Pulmonary artery endothelial cell (primary cell): ENCODE results near the gene POLR3E. TPM values are rescaled to one million over a fixed set of nuclear protein-coding genes. Genes with fewer than 3 reads are reported as not detected.
"Not testable (repeated sequence)": the region's sequence is repeated elsewhere in the genome, so short reads cannot be mapped to it uniquely, and the experiment has no call there.

ENCODE experiments used
- DNase-seq: peaks from one replicate; pipeline ENCODE4 v3.0.0-alpha.2; 2011; ENCODE audit warnings: low read depth, low spot score
- total RNA-seq: library from RNA; depleted of rRNA; stranded (reverse); fragments of >200 nt; gene quantifications from 2 replicates; pipeline ENCODE4 v1.2.3, GENCODE V29; 2014

The POLR3E gene
- total RNA-seq, 1 donor from 2014 or later = 66.5 TPM

GRCh38 chr16:22333457-22333994, 36.3 kb downstream of the POLR3E start:
- DNase-seq = no peak

DNA sequence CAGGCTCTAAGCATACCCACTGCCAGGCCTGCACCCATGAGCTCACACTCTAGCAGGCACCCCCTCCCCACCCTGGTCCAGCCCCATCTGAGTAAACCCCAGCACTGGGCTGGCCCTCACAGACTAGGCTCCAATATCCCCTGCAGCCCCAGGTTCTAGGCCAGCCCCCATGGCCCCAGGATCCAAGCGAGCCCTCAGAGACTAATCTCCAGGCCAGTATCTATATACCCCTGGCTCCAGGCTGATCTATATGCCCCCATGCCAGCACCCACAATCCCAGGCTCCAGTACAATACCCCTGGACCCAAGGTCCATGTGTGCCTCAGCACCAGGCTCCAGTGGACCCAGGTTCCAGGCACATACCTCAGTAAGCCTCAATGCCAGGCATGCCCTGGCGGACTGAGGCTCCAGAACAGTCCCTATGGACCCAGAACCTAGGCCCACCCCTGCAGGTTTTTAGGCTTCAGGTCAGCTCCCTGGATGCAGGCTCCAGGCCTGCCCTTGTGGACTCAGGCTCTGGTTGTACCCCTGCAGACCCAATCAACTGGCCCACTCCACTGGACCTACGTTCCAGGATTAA, 38.5 kb downstream of the POLR3E start:
- DNase-seq = no peak

DNA sequence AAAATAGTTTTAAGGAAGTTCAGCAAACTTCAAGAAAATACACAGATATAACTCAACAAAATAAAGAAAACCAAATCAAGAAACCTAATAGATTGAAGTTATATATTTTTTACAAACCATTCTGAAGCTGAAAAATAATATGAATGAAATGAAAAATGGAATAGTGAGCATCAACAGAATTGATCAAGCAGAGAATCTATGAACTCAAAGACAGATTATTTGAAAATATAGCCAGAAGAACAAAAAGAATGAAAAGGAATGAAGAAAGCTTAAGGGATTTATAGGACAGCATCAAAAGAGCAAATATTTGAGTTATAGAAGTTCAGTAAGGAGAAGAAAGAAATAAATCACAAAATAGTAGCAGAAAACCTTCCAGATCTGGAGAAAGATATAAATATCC, 39.4 kb downstream of the POLR3E start:
- DNase-seq = no peak

DNA sequence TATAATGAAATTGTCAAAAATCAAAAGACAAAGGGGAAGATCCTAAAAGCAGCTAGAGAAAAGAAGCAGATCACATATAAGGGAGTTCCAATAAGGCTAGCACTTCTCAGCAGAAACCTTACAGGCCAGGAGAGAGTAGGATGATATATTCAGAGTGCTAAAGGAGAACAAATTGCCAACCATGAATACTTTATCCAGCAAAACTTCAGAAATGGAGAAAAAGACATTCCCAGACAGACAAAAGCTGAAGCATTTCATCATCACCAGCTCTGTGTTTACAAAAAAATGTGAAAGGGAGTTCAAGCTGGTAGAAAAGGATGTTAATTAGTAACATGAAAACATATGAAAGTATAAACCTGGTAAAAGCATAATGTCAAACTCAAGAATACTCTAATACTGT, 39.8 kb downstream of the POLR3E start:
- no peak for DNase-seq

DNA sequence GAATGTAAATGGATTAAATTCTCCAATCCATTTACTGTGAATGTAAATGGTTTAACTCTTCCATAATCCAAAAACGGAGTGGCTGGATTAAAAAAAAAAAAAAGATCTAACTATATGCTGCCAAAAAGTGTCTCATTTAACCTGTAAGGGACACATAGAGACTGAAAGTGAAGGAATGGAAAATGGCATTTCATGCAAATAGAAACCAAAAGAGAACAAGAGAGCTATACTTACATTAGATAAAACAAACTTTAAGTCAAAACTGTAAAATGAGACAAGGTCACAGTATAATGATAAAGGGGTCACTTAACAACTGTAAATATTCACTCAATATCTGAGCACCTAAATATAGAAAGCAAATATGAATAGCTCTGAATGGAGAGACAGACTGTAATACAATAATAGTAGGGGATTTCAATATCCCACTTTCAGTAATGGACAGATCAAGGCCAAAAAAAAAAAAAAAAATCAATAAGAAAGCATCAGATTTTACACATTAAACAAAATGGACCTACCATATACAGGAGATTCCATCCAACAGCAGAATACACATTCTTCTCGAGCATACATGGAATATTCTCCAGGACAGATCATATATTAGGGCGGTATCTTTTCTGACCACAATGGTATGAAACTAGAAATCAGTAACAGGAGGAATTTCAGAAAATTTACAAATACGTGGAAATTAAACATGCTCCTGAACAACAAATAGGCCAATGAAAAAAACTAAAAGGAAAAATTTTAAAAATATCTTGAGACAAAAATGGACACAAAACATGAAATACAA, 40.8 kb downstream of the POLR3E start:
- DNase-seq = no peak

DNA sequence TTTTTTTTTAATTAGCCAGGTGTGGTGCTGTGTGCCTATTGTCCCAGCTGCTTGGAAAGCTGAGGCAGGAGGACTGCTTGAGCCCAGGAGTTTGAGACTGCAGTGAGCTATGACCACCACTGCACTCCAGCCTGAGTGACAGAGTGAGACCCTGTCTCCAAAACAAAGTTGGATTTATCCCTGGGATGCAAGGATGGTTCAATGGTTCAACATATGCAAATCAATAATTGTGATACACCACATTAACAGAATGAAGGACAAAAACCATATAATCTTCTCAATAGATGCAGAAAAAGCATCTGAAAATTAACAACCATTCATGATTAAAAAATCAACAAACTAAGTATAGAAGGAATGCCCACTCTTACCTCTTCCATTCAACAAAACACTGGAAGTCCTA, 43.7 kb downstream of the POLR3E start:
- no peak for DNase-seq

- no peak for DNase-seq
Observed at GRCh38 chr16:22342082-22342481, 44.9 kb downstream of the POLR3E start.

DNA sequence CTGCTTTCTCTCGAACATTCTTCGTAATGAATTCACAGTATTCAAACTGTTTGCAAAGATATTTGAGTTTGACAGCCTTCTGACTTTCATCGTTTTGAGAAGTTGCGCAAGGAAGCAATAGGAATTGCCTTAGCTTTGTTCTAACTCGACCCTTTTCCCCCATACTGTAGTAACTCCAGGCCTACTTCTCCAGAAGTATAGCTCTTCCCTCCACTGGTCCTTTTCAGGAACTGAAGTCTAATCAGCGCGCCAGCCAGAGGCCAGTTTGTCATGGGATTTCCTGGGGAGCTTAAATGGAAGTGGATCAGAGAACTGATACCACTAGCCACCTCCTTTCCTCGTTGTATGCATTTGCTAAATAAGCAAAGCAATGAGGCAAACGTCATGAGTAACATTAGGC, 49.3 kb downstream of the POLR3E start:
- no peak for DNase-seq

- no peak for DNase-seq
Observed at GRCh38 chr16:22347100-22347820, 50.1 kb downstream of the POLR3E start.

GRCh38 chr16:22348291-22348690, 51.1 kb downstream of the POLR3E start:
- DNase-seq = no peak

DNA sequence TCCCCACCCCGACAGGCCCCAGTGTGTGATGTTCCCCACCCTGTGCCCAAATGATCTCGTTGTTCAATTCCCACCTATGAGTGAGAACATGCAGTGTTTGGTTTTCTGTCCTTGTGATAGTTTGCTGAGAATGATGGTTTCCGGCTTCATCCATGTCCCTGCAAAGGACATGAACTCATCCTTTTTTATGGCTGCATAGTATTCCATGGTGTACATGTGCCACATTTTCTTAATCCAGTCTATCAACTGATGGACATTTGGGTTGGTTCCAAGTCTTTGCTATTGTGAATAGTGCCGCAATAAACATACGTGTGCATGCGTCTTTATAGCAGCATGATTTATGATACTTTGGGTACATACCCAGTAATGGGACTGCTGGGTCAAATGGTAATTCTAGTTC, 53.8 kb downstream of the POLR3E start:
- DNase-seq = not testable (repeated sequence)

GRCh38 chr16:22352140-22352539, 54.9 kb downstream of the POLR3E start:
- DNase-seq = no peak

DNA sequence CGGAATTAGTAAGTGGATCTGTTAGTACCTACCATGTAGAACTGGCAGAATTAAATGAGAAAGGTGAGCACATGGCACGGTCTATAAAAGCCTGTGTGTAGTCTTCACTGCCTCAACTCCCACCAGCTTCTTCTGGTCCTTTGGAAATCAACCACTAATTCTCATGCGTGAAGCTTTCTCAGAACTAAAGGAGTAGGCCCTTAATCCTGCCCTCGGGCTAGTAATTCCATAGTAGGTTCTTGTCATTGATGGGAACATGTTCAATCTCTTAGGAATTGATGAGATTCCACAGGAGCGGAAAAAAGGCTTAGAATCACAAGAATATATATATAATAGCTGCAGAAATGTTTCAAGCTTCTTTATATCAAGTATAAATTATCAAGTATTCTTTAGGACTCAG, 55.5 kb downstream of the POLR3E start:
- no peak for DNase-seq

- no peak for DNase-seq
Observed at GRCh38 chr16:22353191-22353919, 56.1 kb downstream of the POLR3E start.

DNA sequence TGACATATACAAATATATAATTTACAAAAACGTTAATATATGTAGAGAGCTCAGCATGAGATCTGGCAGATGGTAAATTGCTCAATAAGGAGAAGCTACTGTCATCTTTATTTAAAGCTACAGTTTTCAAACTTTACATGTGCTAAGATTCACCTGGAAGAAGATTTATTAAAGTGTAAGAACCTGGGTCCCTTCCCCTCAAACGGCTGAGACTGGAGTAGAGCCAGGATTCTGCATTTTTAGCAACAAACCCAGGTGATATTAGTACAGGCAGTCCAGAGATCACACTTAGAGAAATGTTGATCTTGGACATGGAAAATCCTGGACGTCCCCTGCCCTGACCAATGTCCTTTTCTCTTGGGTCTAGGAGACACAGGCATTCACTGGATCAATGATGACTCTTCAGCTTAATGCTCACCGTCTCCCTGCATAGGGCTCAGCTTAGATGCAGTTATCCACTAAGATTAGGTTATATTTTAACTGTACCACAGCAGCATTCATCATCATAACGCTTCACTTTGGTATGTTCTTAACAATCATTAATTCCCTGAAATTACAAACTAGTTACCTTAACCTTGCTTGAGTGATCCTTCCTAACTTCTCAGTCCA, 56.8 kb downstream of the POLR3E start:
- DNase-seq = no peak

- DNase-seq = no peak
Observed at GRCh38 chr16:22355487-22355908, 58.3 kb downstream of the POLR3E start.

GRCh38 chr16:22356930-22357634, 59.9 kb downstream of the POLR3E start:
- DNase-seq = no peak

- DNase-seq = no peak
Observed at GRCh38 chr16:22357635-22357971, 60.4 kb downstream of the POLR3E start.

GRCh38 chr16:22358000-22358399, 60.8 kb downstream of the POLR3E start:
- no peak for DNase-seq

- no peak for DNase-seq
Observed at GRCh38 chr16:22359679-22360078, 62.5 kb downstream of the POLR3E start.
